AG09319 (cell line): ENCODE measurements around the gene ADAD2.

ENCODE experiments used
- DNase-seq: peaks from one replicate; pipeline ENCODE4 v3.0.0-alpha.2; 2010; ENCODE audit warnings: low read depth; ENCODE audit errors: extremely low read depth
- CTCF ChIP-seq: IDR thresholded peaks from 2 replicates; pipeline ENCODE4 v1.5.1; 2011; ENCODE audit warnings: low read depth, mild to moderate bottlenecking, inconsistent platforms, low read length, moderate library complexity

The ADAD2 gene

GRCh38 chr16:84153660-84154214 lies 37.2 kb upstream of the ADAD2 start:
- no peak for DNase-seq
- no peak for TF ChIP-seq CTCF

- no peak for DNase-seq
- TF ChIP-seq CTCF, result no peak
Observed at GRCh38 chr16:84155226-84155625, 35.7 kb upstream of the ADAD2 start.

GRCh38 chr16:84155771-84156170 lies 35.2 kb upstream of the ADAD2 start:
- no peak for TF ChIP-seq CTCF
- no peak for DNase-seq

- no peak for DNase-seq
- TF ChIP-seq CTCF, result no peak
Observed at GRCh38 chr16:84156342-84156784, 34.6 kb upstream of the ADAD2 start.

GRCh38 chr16:84159007-84159406 lies 31.9 kb upstream of the ADAD2 start:
- no peak for TF ChIP-seq CTCF
- no peak for DNase-seq

GRCh38 chr16:84159800-84160199 lies 31.2 kb upstream of the ADAD2 start:
- DNase-seq, result no peak
- no peak for TF ChIP-seq CTCF

GRCh38 chr16:84161037-84161436 lies 29.9 kb upstream of the ADAD2 start:
- TF ChIP-seq CTCF, result no peak
- no peak for DNase-seq
